Panc1 (cell line): ENCODE results near the gene MROH2A.

ENCODE experiments used
- CTCF ChIP-seq: fragments of 450-650 bp; IDR thresholded peaks from 2 replicates; pipeline ENCODE4 v1.5.1; 2017; ENCODE audit warnings: mild to moderate bottlenecking
- POLR2AphosphoS5 ChIP-seq: IDR thresholded peaks from 2 replicates; pipeline ENCODE4 v1.6.1; 2012; ENCODE audit warnings: mild to moderate bottlenecking, low read depth, low read length, moderate library complexity
- REST ChIP-seq, 2 experiments: IDR thresholded peaks; 2 replicates each; pipeline ENCODE4 v1.6.1; 2011 to 2012; ENCODE audit warnings: low read depth in 2 of 2, control low read depth in 1 of 2, low read length in 1 of 2, mild to moderate bottlenecking in 1 of 2, moderate library complexity in 1 of 2; ENCODE audit not compliant: insufficient read depth in 1 of 2
- SIN3A ChIP-seq: IDR thresholded peaks from 2 replicates; pipeline ENCODE4 v1.6.1; 2012; ENCODE audit warnings: low read depth, mild to moderate bottlenecking, low read length, moderate library complexity, borderline replicate concordance; ENCODE audit not compliant: insufficient read depth
- TCF7L2 ChIP-seq: IDR thresholded peaks from 2 replicates; pipeline ENCODE4 v1.6.1; 2011; ENCODE audit warnings: mild to moderate bottlenecking, low read depth, low read length, inconsistent platforms

GRCh38 chr2:233817361-233817911 is 39.3 kb downstream of the MROH2A start:
- TF ChIP-seq CTCF (no peak), POLR2AphosphoS5 (no peak), TCF7L2 (no peak), SIN3A (no peak), REST (IDR thresholded peaks at IDR 0.05; ENCODE audit: insufficient read depth in 1 of 2, low read depth in 2 of 2, low read length in 1 of 2) (no peak)
